Measurements from ENCODE around the gene IFNL2.

DNA sequence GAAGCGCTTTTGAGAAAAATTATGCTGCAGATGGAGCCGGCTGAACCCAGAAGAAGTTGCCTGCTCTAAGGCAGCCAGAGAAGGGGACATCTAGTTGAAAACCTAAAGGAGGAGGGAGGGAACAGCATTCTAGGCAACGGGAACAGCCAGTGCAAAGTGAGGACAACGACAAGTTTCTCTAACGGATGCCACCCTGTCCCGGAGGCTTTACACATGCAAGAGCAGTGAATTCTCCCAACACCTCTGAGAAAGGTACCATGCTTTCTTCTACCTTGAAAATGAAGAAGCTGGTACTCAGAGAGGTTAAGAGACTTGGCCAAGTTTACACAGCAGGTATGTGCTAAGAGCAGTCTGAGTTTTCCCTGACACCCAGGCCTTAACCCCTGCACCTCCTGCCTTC lies 29.3 kb upstream of the IFNL2 start:
- TF ChIP-seq, protein P1, sequence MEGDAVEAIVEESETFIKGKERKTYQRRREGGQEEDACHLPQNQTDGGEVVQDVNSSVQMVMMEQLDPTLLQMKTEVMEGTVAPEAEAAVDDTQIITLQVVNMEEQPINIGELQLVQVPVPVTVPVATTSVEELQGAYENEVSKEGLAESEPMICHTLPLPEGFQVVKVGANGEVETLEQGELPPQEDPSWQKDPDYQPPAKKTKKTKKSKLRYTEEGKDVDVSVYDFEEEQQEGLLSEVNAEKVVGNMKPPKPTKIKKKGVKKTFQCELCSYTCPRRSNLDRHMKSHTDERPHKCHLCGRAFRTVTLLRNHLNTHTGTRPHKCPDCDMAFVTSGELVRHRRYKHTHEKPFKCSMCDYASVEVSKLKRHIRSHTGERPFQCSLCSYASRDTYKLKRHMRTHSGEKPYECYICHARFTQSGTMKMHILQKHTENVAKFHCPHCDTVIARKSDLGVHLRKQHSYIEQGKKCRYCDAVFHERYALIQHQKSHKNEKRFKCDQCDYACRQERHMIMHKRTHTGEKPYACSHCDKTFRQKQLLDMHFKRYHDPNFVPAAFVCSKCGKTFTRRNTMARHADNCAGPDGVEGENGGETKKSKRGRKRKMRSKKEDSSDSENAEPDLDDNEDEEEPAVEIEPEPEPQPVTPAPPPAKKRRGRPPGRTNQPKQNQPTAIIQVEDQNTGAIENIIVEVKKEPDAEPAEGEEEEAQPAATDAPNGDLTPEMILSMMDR (IDR thresholded peaks at IDR 0.05), result no peak
- TF ChIP-seq EZH2phosphoT487 (IDR thresholded peaks at IDR 0.05) (no peak), EZH2 (IDR thresholded peaks at IDR 0.05) (no peak)
